Central memory CD8-positive, alpha-beta T cell (primary cell): ENCODE results near the gene CLCN3.
A peak's percentile ranks its signal among the peaks of the same experiment; 100 is the strongest.
"Not testable (repeated sequence)": the region's sequence is repeated elsewhere in the genome, so short reads cannot be mapped to it uniquely, and the experiment has no call there.

Source experiments
- ATAC-seq: fragments of 150-1000 bp; cut with Tn5 transposase; replicated peaks from 2 replicates; pipeline ENCODE4 v1.10.0; 2022; ENCODE audit warnings: mild to moderate bottlenecking, moderate FRiP score, moderate number of reproducible peaks; ENCODE audit not compliant: poor library complexity, severe bottlenecking; ENCODE audit errors: extremely low read depth
- DNase-seq, 2 donors: peaks; one replicate each; pipeline ENCODE4 v3.0.0; 2021; ENCODE audit warnings: low spot score in 2 of 2
- H3K27ac Mint-ChIP-seq: one replicate; pipeline ENCODE4 v1.8.0; 2022; ENCODE audit warnings: low read depth, mild to moderate bottlenecking, moderate library complexity, mixed read lengths
- H3K27me3 Mint-ChIP-seq: one replicate; pipeline ENCODE4 v1.8.0; 2022; ENCODE audit warnings: mixed read lengths
- H3K36me3 Mint-ChIP-seq: one replicate; pipeline ENCODE4 v1.8.0; 2022; ENCODE audit warnings: mild to moderate bottlenecking, moderate library complexity, mixed read lengths; ENCODE audit not compliant: insufficient read depth
- H3K4me1 Mint-ChIP-seq: one replicate; pipeline ENCODE4 v1.8.0; 2022; ENCODE audit warnings: mixed read lengths
- H3K4me3 Mint-ChIP-seq: one replicate; pipeline ENCODE4 v1.8.0; 2022; ENCODE audit warnings: mild to moderate bottlenecking, moderate library complexity, mixed read lengths
- H3K9me3 Mint-ChIP-seq: one replicate; pipeline ENCODE4 v1.8.0; 2022; ENCODE audit warnings: mixed read lengths

Gene CLCN3

GRCh38 chr4:169690787-169691186 is 70.4 kb downstream of the CLCN3 start:
- Mint-ChIP-seq H3K4me3 (no peak overlapping the region), H3K27me3 (no peaks in the 10 kb centered on the region), H3K27ac (no peak overlapping the region), H3K9me3 (no peaks in the 10 kb centered on the region), H3K36me3 (peaks cover 20% of the 10 kb centered on the region), H3K4me1 (no peaks in the 10 kb centered on the region)
- DNase-seq, result no peak
- no peak for ATAC-seq

GRCh38 chr4:169698331-169698730 is 78.0 kb downstream of the CLCN3 start:
- Mint-ChIP-seq H3K27ac (no peak overlapping the region), H3K27me3 (no peaks in the 10 kb centered on the region)
- no peak for ATAC-seq

GRCh38 chr4:169707958-169708643 is 87.7 kb downstream of the CLCN3 start:
- Mint-ChIP-seq H3K4me1 (no peaks in the 10 kb centered on the region), H3K36me3 (peaks cover 16% of the 10 kb centered on the region), H3K27ac (no peak overlapping the region)

More at GRCh38 chr4:169698331-169698730, 78.0 kb downstream of the CLCN3 start:
- no peak for DNase-seq
- Mint-ChIP-seq H3K4me3 (no peak overlapping the region), H3K36me3 (peaks cover 21% of the 10 kb centered on the region), H3K4me1 (no peaks in the 10 kb centered on the region), H3K9me3 (no peaks in the 10 kb centered on the region)

GRCh38 chr4:169715826-169716225 is 95.4 kb downstream of the CLCN3 start:
- H3K27ac Mint-ChIP-seq, result peak overlapping the region; percentile 84
- no peaks in the 10 kb centered on the region for H3K9me3 Mint-ChIP-seq
- no peak for DNase-seq
- no peak for ATAC-seq
- H3K27me3 Mint-ChIP-seq, result no peaks in the 10 kb centered on the region
- no peak overlapping the region for H3K4me3 Mint-ChIP-seq
- H3K36me3 Mint-ChIP-seq, result peaks cover 31% of the 10 kb centered on the region
- no peaks in the 10 kb centered on the region for H3K4me1 Mint-ChIP-seq

More at GRCh38 chr4:169707958-169708643, 87.7 kb downstream of the CLCN3 start:
- DNase-seq, result no peak
- Mint-ChIP-seq H3K4me3 (no peak overlapping the region), H3K9me3 (no peaks in the 10 kb centered on the region), H3K27me3 (no peaks in the 10 kb centered on the region)
- no peak for ATAC-seq

- no peak overlapping the region for H3K4me3 Mint-ChIP-seq
- H3K27ac Mint-ChIP-seq, result no peak overlapping the region
- H3K27me3 Mint-ChIP-seq, result no peaks in the 10 kb centered on the region
- peaks cover 36% of the 10 kb centered on the region for H3K36me3 Mint-ChIP-seq
- H3K9me3 Mint-ChIP-seq, result no peaks in the 10 kb centered on the region
- no peak for ATAC-seq
- H3K4me1 Mint-ChIP-seq, result no peaks in the 10 kb centered on the region
- no peak for DNase-seq
Observed at GRCh38 chr4:169716677-169717076, 96.3 kb downstream of the CLCN3 start.

GRCh38 chr4:169720529-169720928 is 100.2 kb downstream of the CLCN3 start:
- Mint-ChIP-seq H3K4me3 (no peak overlapping the region), H3K27ac (peak overlapping the region; percentile 19), H3K9me3 (no peaks in the 10 kb centered on the region), H3K36me3 (peaks cover 21% of the 10 kb centered on the region), H3K27me3 (no peaks in the 10 kb centered on the region), H3K4me1 (no peaks in the 10 kb centered on the region)
- ATAC-seq (no peak), DNase-seq (no peak)

- Mint-ChIP-seq H3K27ac (no peak overlapping the region), H3K27me3 (no peaks in the 10 kb centered on the region), H3K4me3 (no peak overlapping the region), H3K4me1 (no peaks in the 10 kb centered on the region), H3K36me3 (peaks cover 14% of the 10 kb centered on the region), H3K9me3 (no peaks in the 10 kb centered on the region)
- DNase-seq (no peak), ATAC-seq (no peak)
Observed at GRCh38 chr4:169723207-169723965, 103.0 kb downstream of the CLCN3 start.

- peaks cover 11% of the 10 kb centered on the region for H3K36me3 Mint-ChIP-seq
- DNase-seq (no peak), ATAC-seq (no peak)
- no peaks in the 10 kb centered on the region for H3K27me3 Mint-ChIP-seq
- H3K27ac Mint-ChIP-seq, result no peak overlapping the region
- H3K4me3 Mint-ChIP-seq, result no peak overlapping the region
- H3K4me1 Mint-ChIP-seq, result no peaks in the 10 kb centered on the region
- no peaks in the 10 kb centered on the region for H3K9me3 Mint-ChIP-seq
Observed at GRCh38 chr4:169724260-169724659, 103.9 kb downstream of the CLCN3 start.

- Mint-ChIP-seq H3K36me3 (peaks cover 10% of the 10 kb centered on the region), H3K27ac (no peak overlapping the region), H3K4me3 (no peak overlapping the region), H3K4me1 (no peaks in the 10 kb centered on the region), H3K27me3 (no peaks in the 10 kb centered on the region), H3K9me3 (no peaks in the 10 kb centered on the region)
- no peak for ATAC-seq
- no peak for DNase-seq
Observed at GRCh38 chr4:169727616-169728015, 107.2 kb downstream of the CLCN3 start.

GRCh38 chr4:169730564-169730963 is 110.2 kb downstream of the CLCN3 start:
- ATAC-seq (no peak), DNase-seq (no peak)
- no peaks in the 10 kb centered on the region for H3K9me3 Mint-ChIP-seq
- H3K27me3 Mint-ChIP-seq, result no peaks in the 10 kb centered on the region
- H3K27ac Mint-ChIP-seq, result no peak overlapping the region
- H3K36me3 Mint-ChIP-seq, result peaks cover 11% of the 10 kb centered on the region
- H3K4me1 Mint-ChIP-seq, result no peaks in the 10 kb centered on the region
- H3K4me3 Mint-ChIP-seq, result no peak overlapping the region

GRCh38 chr4:169738604-169739003 is 118.2 kb downstream of the CLCN3 start:
- not testable (repeated sequence) for H3K9me3 Mint-ChIP-seq, DNase-seq, H3K27ac Mint-ChIP-seq, H3K4me3 Mint-ChIP-seq, H3K4me1 Mint-ChIP-seq, ATAC-seq, H3K27me3 Mint-ChIP-seq
- peaks cover 18% of the 10 kb centered on the region for H3K36me3 Mint-ChIP-seq

- peaks cover 22% of the 10 kb centered on the region for H3K36me3 Mint-ChIP-seq
- ATAC-seq (no peak), DNase-seq (no peak)
- no peak overlapping the region for H3K27ac Mint-ChIP-seq
- H3K4me3 Mint-ChIP-seq, result no peak overlapping the region
- H3K27me3 Mint-ChIP-seq, result no peaks in the 10 kb centered on the region
- peaks cover 6% of the 10 kb centered on the region for H3K4me1 Mint-ChIP-seq
- no peaks in the 10 kb centered on the region for H3K9me3 Mint-ChIP-seq
Observed at GRCh38 chr4:169741569-169741968, 121.2 kb downstream of the CLCN3 start.

- Mint-ChIP-seq H3K36me3 (peaks cover 29% of the 10 kb centered on the region), H3K27ac (no peak overlapping the region), H3K27me3 (no peaks in the 10 kb centered on the region), H3K4me3 (no peak overlapping the region), H3K4me1 (peaks cover 6% of the 10 kb centered on the region), H3K9me3 (no peaks in the 10 kb centered on the region)
- ATAC-seq (no peak), DNase-seq (no peak)
Observed at GRCh38 chr4:169744601-169745000, 124.2 kb downstream of the CLCN3 start.
